ENCODE measurements around the gene FAM81A. TPM values are rescaled to one million over a fixed set of nuclear protein-coding genes. Genes with fewer than 3 reads are reported as not detected.

FAM81A gene
- total and polyA plus RNA-seq, 9 of the 15 experiments (the other 6 are each of a cell fraction or from before 2014, with no cell fraction given): not detected

DNA sequence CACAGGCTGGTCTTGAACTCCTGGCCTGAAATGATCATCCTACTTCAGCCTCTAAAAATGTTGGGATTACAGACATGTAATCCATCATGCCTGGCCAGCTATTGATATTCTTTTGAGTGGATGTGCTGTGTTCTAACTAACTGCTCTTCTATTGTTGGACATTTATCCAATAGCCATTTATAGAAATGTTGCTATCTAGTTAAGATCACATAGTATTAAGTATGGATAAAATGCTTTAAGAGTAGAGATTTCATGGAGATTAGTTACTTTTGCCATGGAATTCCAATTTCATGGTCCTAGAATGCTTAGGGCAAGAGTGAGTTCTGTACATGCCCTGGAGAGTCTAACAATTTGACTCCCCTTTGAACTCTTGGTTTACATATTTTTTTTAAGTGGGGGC, 10.9 kb downstream of the FAM81A start (continued):
- TF ChIP-seq, protein P1, sequence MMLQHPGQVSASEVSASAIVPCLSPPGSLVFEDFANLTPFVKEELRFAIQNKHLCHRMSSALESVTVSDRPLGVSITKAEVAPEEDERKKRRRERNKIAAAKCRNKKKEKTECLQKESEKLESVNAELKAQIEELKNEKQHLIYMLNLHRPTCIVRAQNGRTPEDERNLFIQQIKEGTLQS (IDR thresholded peaks at IDR 0.05): no peak
- TF ChIP-seq, protein P1 (CRISPR knock-in tag; conservative IDR thresholded peaks at IDR 0.05): no peak
- no peak for TF ChIP-seq PHF21A (IDR thresholded peaks at IDR 0.05; ENCODE audit: borderline replicate concordance, low read depth)
- TF ChIP-seq, protein P2, sequence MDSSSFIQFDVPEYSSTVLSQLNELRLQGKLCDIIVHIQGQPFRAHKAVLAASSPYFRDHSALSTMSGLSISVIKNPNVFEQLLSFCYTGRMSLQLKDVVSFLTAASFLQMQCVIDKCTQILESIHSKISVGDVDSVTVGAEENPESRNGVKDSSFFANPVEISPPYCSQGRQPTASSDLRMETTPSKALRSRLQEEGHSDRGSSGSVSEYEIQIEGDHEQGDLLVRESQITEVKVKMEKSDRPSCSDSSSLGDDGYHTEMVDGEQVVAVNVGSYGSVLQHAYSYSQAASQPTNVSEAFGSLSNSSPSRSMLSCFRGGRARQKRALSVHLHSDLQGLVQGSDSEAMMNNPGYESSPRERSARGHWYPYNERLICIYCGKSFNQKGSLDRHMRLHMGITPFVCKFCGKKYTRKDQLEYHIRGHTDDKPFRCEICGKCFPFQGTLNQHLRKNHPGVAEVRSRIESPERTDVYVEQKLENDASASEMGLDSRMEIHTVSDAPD (CRISPR knock-in tag; IDR thresholded peaks at IDR 0.05): no peak
- TF ChIP-seq NFE2L1 (tag; IDR thresholded peaks at IDR 0.05; ENCODE audit: borderline replicate concordance, low read depth): no peak

DNA sequence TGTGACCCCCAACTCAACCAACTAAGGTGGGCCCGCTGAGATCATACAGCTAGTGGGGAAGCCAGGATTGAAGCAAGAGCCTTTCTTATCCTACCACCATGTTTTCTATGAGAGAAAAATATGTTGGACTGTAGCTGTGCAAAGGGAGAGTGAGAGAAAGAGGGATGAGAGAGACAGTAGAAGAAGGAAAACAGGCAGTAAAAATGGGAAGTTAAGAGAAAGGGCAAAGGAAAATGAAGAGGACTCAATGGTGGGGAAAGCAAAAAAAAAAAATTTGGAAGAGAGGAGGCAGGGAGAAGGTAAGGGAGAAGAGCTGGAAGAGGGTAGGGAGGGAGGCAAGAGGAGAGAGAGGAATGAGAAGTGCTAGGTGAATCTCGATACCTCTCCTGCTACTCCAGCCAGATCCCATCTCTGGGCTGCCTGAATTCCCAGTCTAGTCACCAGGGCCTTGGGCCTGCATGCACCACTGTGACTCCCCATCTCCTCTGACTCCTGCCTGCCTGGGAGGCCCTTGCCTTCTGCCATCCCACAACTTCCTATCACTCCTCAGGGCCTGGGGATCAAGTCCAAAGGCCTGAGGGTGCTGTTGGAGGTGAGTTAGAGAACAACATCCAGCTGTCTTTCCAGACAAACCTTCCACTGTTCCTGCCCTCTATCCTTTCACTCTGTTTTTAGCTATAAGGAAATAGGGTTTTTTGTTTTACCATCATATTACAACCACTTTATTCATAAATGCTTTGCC, 15.7 kb downstream of the FAM81A start:
- no TSS peak for BruUV-seq (replicated peaks)
- ChIA-PET POLR2A (no interaction called here), CTCF (ENCODE audit: low intra/inter-chr PET ratio) (no interaction called here)
- peaks cover 0 to 3% of the 10 kb centered on the region in 2 experiments; a peak in 1 of 5 replicates for H3K27me3 ChIP-seq (ENCODE audit: control insufficient read depth in 2 of 2, insufficient read depth in 2 of 2, low read length in 2 of 2)
- no peak for ATAC-seq
- DNase-seq (ENCODE audit: extremely low read depth in 1 of 4, low spot score in 3 of 4): no peak
- no peaks in the 10 kb centered on the region for H3K4me1 ChIP-seq (replicated peaks in 1 of 2; ENCODE audit: control insufficient read depth in 2 of 2, insufficient read depth in 2 of 2, low read length in 2 of 2)
- WGBS (ENCODE audit: insufficient coverage, low coverage, missing lambda C conversion rate): 0% methylated on average over 2 of the region's 2 CpGs
- intact Hi-C loops (cut with micrococcal nuclease) (no loop called here), in situ Hi-C loops (cut with MboI) (no loop called here)
- H4K20me1 ChIP-seq (replicated peaks; ENCODE audit: control insufficient read depth, insufficient read depth, low read length): no peaks in the 10 kb centered on the region
- H3K4me2 ChIP-seq (ENCODE audit: insufficient read depth, low read length): no peak overlapping the region
- H2AFZ ChIP-seq (ENCODE audit: low read depth, low read length): no peak overlapping the region
- H3K79me2 ChIP-seq (ENCODE audit: control insufficient read depth, insufficient read depth, low read length): no peaks in the 10 kb centered on the region
- no peak overlapping the region for H3K4me3 ChIP-seq
- FAIRE-seq: no peak
- no peak overlapping the region for H3K9ac ChIP-seq (ENCODE audit: insufficient read depth in 1 of 2, low read depth in 2 of 2, low read length in 2 of 2)
- no peaks in the 10 kb centered on the region for H3K9me1 ChIP-seq (ENCODE audit: control insufficient read depth, insufficient read depth, low read length)
- no peaks in the 10 kb centered on the region for H3K9me3 ChIP-seq (replicated peaks; ENCODE audit: control insufficient read depth, insufficient read depth, low read depth, low read length)
- no peak overlapping the region for H3K27ac ChIP-seq (ENCODE audit: extremely low read depth, low read depth, low read length)
- no peaks in the 10 kb centered on the region for H3K36me3 ChIP-seq (ENCODE audit: control insufficient read depth, insufficient read depth, low read length)
- TF ChIP-seq PTBP1 (IDR thresholded peaks at IDR 0.05; ENCODE audit: low read depth, low read length) (no peak), SAFB2 (IDR thresholded peaks at IDR 0.05; ENCODE audit: borderline replicate concordance, low read depth, low read length, severe bottlenecking) (no peak), MECOM (CRISPR knock-in tag; IDR thresholded peaks at IDR 0.05) (no peak), CREBBP (IDR thresholded peaks at IDR 0.05; ENCODE audit: low read depth, low read length) (no peak), SIN3B (IDR thresholded peaks at IDR 0.05; ENCODE audit: low read depth) (no peak), ZNF121 (CRISPR knock-in tag; conservative IDR thresholded peaks at IDR 0.05) (no peak), ZNF785 (CRISPR knock-in tag; IDR thresholded peaks at IDR 0.05) (no peak), HIVEP1 (CRISPR knock-in tag; IDR thresholded peaks at IDR 0.05) (no peak), ZNF143 (CRISPR knock-in tag; IDR thresholded peaks at IDR 0.05) (no peak), PRMT5 (CRISPR knock-in tag; IDR thresholded peaks at IDR 0.05) (no peak)
- TF ChIP-seq, protein P3, sequence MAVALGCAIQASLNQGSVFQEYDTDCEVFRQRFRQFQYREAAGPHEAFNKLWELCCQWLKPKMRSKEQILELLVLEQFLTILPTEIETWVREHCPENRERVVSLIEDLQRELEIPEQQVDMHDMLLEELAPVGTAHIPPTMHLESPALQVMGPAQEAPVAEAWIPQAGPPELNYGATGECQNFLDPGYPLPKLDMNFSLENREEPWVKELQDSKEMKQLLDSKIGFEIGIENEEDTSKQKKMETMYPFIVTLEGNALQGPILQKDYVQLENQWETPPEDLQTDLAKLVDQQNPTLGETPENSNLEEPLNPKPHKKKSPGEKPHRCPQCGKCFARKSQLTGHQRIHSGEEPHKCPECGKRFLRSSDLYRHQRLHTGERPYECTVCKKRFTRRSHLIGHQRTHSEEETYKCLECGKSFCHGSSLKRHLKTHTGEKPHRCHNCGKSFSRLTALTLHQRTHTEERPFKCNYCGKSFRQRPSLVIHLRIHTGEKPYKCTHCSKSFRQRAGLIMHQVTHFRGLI (CRISPR knock-in tag; IDR thresholded peaks at IDR 0.05): no peak
- TF ChIP-seq, protein P4, sequence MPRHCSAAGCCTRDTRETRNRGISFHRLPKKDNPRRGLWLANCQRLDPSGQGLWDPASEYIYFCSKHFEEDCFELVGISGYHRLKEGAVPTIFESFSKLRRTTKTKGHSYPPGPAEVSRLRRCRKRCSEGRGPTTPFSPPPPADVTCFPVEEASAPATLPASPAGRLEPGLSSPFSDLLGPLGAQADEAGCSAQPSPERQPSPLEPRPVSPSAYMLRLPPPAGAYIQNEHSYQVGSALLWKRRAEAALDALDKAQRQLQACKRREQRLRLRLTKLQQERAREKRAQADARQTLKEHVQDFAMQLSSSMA (CRISPR knock-in tag; IDR thresholded peaks at IDR 0.05): no peak

All from K562 (cell line).